HS-27A (cell line): Measurements from ENCODE around the gene USH2A.

Experiments
- DNase-seq: peaks from one replicate; pipeline ENCODE4 v3.0.0-alpha.2; 2012; ENCODE audit warnings: low read depth, missing footprints

Gene USH2A

GRCh38 chr1:215958841-215959240 lies 464.4 kb downstream of the USH2A start:
- DNase-seq, result no peak

- no peak for DNase-seq
Measured at GRCh38 chr1:215957663-215958062, 465.6 kb downstream of the USH2A start.

- DNase-seq, result no peak
Measured at GRCh38 chr1:215932558-215932957, 490.7 kb downstream of the USH2A start.

GRCh38 chr1:215926670-215927069 lies 496.6 kb downstream of the USH2A start:
- DNase-seq, result no peak

- no peak for DNase-seq
Measured at GRCh38 chr1:215923129-215923824, 500.0 kb downstream of the USH2A start.

GRCh38 chr1:215911406-215911968 lies 511.8 kb downstream of the USH2A start:
- DNase-seq, result peak; percentile 27

- DNase-seq, result peak; percentile 67
Measured at GRCh38 chr1:215905493-215906115, 517.6 kb downstream of the USH2A start.

GRCh38 chr1:215900684-215901083 lies 522.6 kb downstream of the USH2A start:
- DNase-seq, result no peak

- DNase-seq, result no peak
Measured at GRCh38 chr1:215899901-215900300, 523.3 kb downstream of the USH2A start.

GRCh38 chr1:215895893-215896292 lies 527.4 kb downstream of the USH2A start:
- DNase-seq, result no peak

GRCh38 chr1:215895276-215895675 lies 528.0 kb downstream of the USH2A start:
- DNase-seq, result no peak

- no peak for DNase-seq
Measured at GRCh38 chr1:215894617-215895016, 528.6 kb downstream of the USH2A start.

GRCh38 chr1:215891266-215892057 lies 531.8 kb downstream of the USH2A start:
- no peak for DNase-seq

GRCh38 chr1:215890438-215890837 lies 532.8 kb downstream of the USH2A start:
- no peak for DNase-seq

- no peak for DNase-seq
Measured at GRCh38 chr1:215889871-215890270, 533.4 kb downstream of the USH2A start.

- DNase-seq, result no peak
Measured at GRCh38 chr1:215888159-215888558, 535.1 kb downstream of the USH2A start.

- no peak for DNase-seq
Measured at GRCh38 chr1:215887627-215888026, 535.6 kb downstream of the USH2A start.

GRCh38 chr1:215883004-215883403 lies 540.2 kb downstream of the USH2A start:
- no peak for DNase-seq

- DNase-seq, result no peak
Measured at GRCh38 chr1:215878843-215879242, 544.4 kb downstream of the USH2A start.

GRCh38 chr1:215878128-215878527 lies 545.1 kb downstream of the USH2A start:
- no peak for DNase-seq

- DNase-seq, result no peak
Measured at GRCh38 chr1:215877452-215877951, 545.7 kb downstream of the USH2A start.

- DNase-seq, result no peak
Measured at GRCh38 chr1:215875712-215876111, 547.5 kb downstream of the USH2A start.

- DNase-seq, result no peak
Measured at GRCh38 chr1:215875236-215875635, 548.0 kb downstream of the USH2A start.
